A549 (cell line): ENCODE measurements around the gene HOXC11. TPM values are rescaled to one million over a fixed set of nuclear protein-coding genes. Genes with fewer than 3 reads are reported as not detected.

Experiments
- ATAC-seq, 2 experiments: fragments of 200-7000 bp in 1 of 2; fragments of >200 bp in 1 of 2; cut with Nextera tagmentation in 1 of 2; cut with Tn5 transposase in 1 of 2; 3 replicates each; pipeline versions ENCODE4 v1.8.0 to v1.9.1; 2018 to 2020; ENCODE audit warnings: mild to moderate bottlenecking in 1 of 2, moderate library complexity in 1 of 2
- CTCF ChIA-PET: fragments of 300-600 bp; sonication (Branson Sonifier 250); formaldehyde crosslinking; extraction: SDS; loops from one replicate; lab custom pipeline; 2021; ENCODE audit warnings: antibody characterized with exemption, inconsistent platforms; lab: Yijun Ruan, JAX
- POLR2A ChIA-PET: fragments of 350-600 bp; formaldehyde crosslinking; extraction: SDS; loops from one replicate; lab custom pipeline; 2021; ENCODE audit warnings: antibody characterized with exemption, inconsistent platforms; lab: Yijun Ruan, JAX
- DNase-seq, 2 experiments: peaks; one replicate each; pipeline versions ENCODE4 v3.0.0 to v3.0.0-alpha.2; 2011 to 2016; ENCODE audit warnings: low read depth in 1 of 2, low spot score in 1 of 2
- FAIRE-seq: peaks from 2 replicates; lab custom pipeline; 2011; peaks lifted over from hg19 to GRCh38; lab: Jason Lieb, UNC
- H3K27ac ChIP-seq, 2 experiments: fragments of >200 bp; sonication (Bioruptor Twin); formaldehyde crosslinking; 3 replicates each; pipeline ENCODE4 v1.5.1; 2016 to 2017
- H3K4me1 ChIP-seq: fragments of >200 bp; sonication (Bioruptor Twin); formaldehyde crosslinking; 3 replicates; pipeline ENCODE4 v1.6.1; 2016
- H3K4me2 ChIP-seq: fragments of >200 bp; sonication (Bioruptor Twin); formaldehyde crosslinking; 3 replicates; pipeline ENCODE4 v1.6.1; 2016
- H3K4me3 ChIP-seq: fragments of >200 bp; sonication (Bioruptor Twin); formaldehyde crosslinking; 3 replicates; pipeline ENCODE4 v1.5.1; 2016
- H3K9me3 ChIP-seq: fragments of >200 bp; sonication (Bioruptor Twin); formaldehyde crosslinking; 3 replicates; pipeline ENCODE4 v1.6.1; 2016
- BCL3 ChIP-seq: fragments of >200 bp; sonication (Bioruptor Twin); formaldehyde crosslinking; IDR thresholded peaks from 3 replicates; pipeline ENCODE4 v1.6.1; 2016
- CBX8 ChIP-seq: fragments of 200-600 bp; sonication (generic); IDR thresholded peaks from 2 replicates; pipeline ENCODE4 v1.6.1; 2016
- EHF ChIP-seq: fragments of 250-450 bp; sonication (Bioruptor Pico); IDR thresholded peaks from 2 replicates; pipeline ENCODE4 v1.5.0; 2020; ENCODE audit warnings: mild to moderate bottlenecking
- HOXB5 ChIP-seq: fragments of 250-450 bp; sonication (Bioruptor Pico); IDR thresholded peaks from 2 replicates; pipeline ENCODE4 v1.5.0; 2020; ENCODE audit warnings: mild to moderate bottlenecking, moderate library complexity
- JUN ChIP-seq, 2 experiments: fragments of >200 bp; sonication (Bioruptor Twin); formaldehyde crosslinking; IDR thresholded peaks; 2 replicates in 1 of 2; 3 replicates in 1 of 2; pipeline ENCODE4 v1.6.1; 2016 to 2017
- MAX ChIP-seq: IDR thresholded peaks from 2 replicates; pipeline ENCODE4 v1.6.1; 2012
- MYC ChIP-seq: IDR thresholded peaks from 2 replicates; pipeline ENCODE4 v1.6.1; 2012; ENCODE audit warnings: mild to moderate bottlenecking, inconsistent platforms, low read length, improper control_type of control experiment, borderline replicate concordance
- NPAS2 ChIP-seq: fragments of 250-450 bp; sonication (Bioruptor Pico); IDR thresholded peaks from 2 replicates; pipeline ENCODE4 v1.8.0; 2022; ENCODE audit warnings: mild to moderate bottlenecking, moderate library complexity, borderline replicate concordance
- NR3C1 ChIP-seq: fragments of >200 bp; sonication (Bioruptor Twin); formaldehyde crosslinking; IDR thresholded peaks from 3 replicates; pipeline ENCODE4 v1.6.1; 2017
- POLR2A ChIP-seq: IDR thresholded peaks from 2 replicates; pipeline ENCODE4 v1.6.1; 2012; ENCODE audit warnings: mild to moderate bottlenecking, low read length
- POLR2AphosphoS2 ChIP-seq: conservative IDR thresholded peaks from 2 replicates; pipeline ENCODE4 v1.6.1; 2012; ENCODE audit warnings: low read length, improper control_type of control experiment, inconsistent platforms
- RAD21 ChIP-seq, 2 experiments: fragments of >200 bp in 1 of 2; sonication (Bioruptor Twin) in 1 of 2; formaldehyde crosslinking in 1 of 2; IDR thresholded peaks in 1 of 2; conservative IDR thresholded peaks in 1 of 2; 2 replicates in 1 of 2; 3 replicates in 1 of 2; pipeline ENCODE4 v1.6.1; 2012 to 2018; ENCODE audit warnings: inconsistent platforms in 1 of 2
- TFCP2L1 ChIP-seq: fragments of 250-450 bp; sonication (Bioruptor Pico); IDR thresholded peaks from 2 replicates; pipeline ENCODE4 v1.5.0; 2021; ENCODE audit warnings: mild to moderate bottlenecking
- ZNF302 ChIP-seq: fragments of 250-450 bp; sonication (Bioruptor Pico); IDR thresholded peaks from 2 replicates; pipeline ENCODE4 v1.9.0; 2021; ENCODE audit warnings: inconsistent platforms, mild to moderate bottlenecking, moderate library complexity
- ZSCAN20 ChIP-seq: fragments of 250-450 bp; sonication (Bioruptor Pico); IDR thresholded peaks from 2 replicates; pipeline ENCODE4 v1.8.0; 2022; ENCODE audit warnings: mild to moderate bottlenecking, moderate library complexity
- WGBS: methylation state at CpG from one replicate; pipeline ENCODE4 v1.1.6; 2017; ENCODE audit errors: missing lambda C conversion rate; 5-methylcytosine and 5-hydroxymethylcytosine counted together
- polyA plus RNA-seq, 4 experiments: library from polyadenylated mRNA; depleted of rRNA in 3 of 4; stranded (reverse); fragments of >200 nt; fragmentation: RNase III in 1 of 4; extraction: RNeasy Plus Mini Kit Qiagen cat#74134 plus additional on column Dnase treatment in 1 of 4; gene quantifications; 2 replicates in 3 of 4; 3 replicates in 1 of 4; pipeline ENCODE4 v1.2.3, GENCODE V29; 2011 to 2017

HOXC11 gene
- polyA plus RNA-seq, 2 of the 4 experiments (the other 2 are of a cell fraction): 0.45 to 0.58 TPM

GRCh38 chr12:53995002-53995377 lies 22.1 kb downstream of the HOXC11 start:
- peaks cover 14% of the 10 kb centered on the region for H3K4me1 ChIP-seq
- no peak for FAIRE-seq
- no peak for TF ChIP-seq CBX8
- TF ChIP-seq JUN (IDR thresholded peaks at IDR 0.05): no peak
- no peak for TF ChIP-seq ZNF302
- no peak for TF ChIP-seq HOXB5 (CRISPR knock-in tag)
- no peak for TF ChIP-seq EHF
- no peak for TF ChIP-seq NPAS2 (CRISPR knock-in tag)
- TF ChIP-seq RAD21 (conservative IDR thresholded peaks at IDR 0.05 in 1 of 2, IDR thresholded peaks at IDR 0.05 in 1 of 2): no peak
- TF ChIP-seq NR3C1: no peak
- TF ChIP-seq, all 56 proteins: peak for 0
- ATAC-seq: no peak
- POLR2A ChIA-PET: interaction anchor here (0.6 to 1.1 kb wide), 3 partner anchors 10 to 57 kb away, joined by 3 to 4 read pairs (median 3); partner anchors contain the start of gene HOXC10
- no peaks in the 10 kb centered on the region for H3K9me3 ChIP-seq
- peak overlapping the region; percentile 37 for H3K4me3 ChIP-seq
- CTCF ChIA-PET: interaction anchor here (1.4 to 28.7 kb wide), 4 partner anchors 8 to 205 kb away, joined by 6 to 1074 read pairs (median 88); partner anchors contain the start of genes HOXC10 and SMUG1
- no peak for DNase-seq
- H3K27ac ChIP-seq: peak overlapping the region; percentile 78 to 89
- 84% methylated on average over 17 of the region's 17 CpGs for WGBS
- H3K4me2 ChIP-seq: peak overlapping the region; percentile 50

GRCh38 chr12:53995378-53996239 lies 22.7 kb downstream of the HOXC11 start:
- DNase-seq (peak in 1 of 2 experiments; percentile 58), ATAC-seq (peak; percentile 58 to 67), FAIRE-seq (no peak)
- CTCF ChIA-PET: interaction anchor here (0.7 to 28.7 kb wide), 6 partner anchors 8 to 293 kb away, joined by 3 to 1074 read pairs (median 6); partner anchors contain the start of genes HOXC10, HOXC5 and SMUG1
- POLR2A ChIA-PET: interaction anchor here (0.6 to 1.1 kb wide), 3 partner anchors 11 to 211 kb away, joined by 3 to 4 read pairs (median 4); partner anchors contain the start of gene HOXC10
- H3K4me2 ChIP-seq: peak overlapping the region; percentile 50
- H3K27ac ChIP-seq: peak overlapping the region; percentile 78 to 89
- TF ChIP-seq JUN (IDR thresholded peaks at IDR 0.05) (peak in 1 of 2 experiments; percentile 60; a peak in 3 of 5 replicates), POLR2AphosphoS2 (no peak), ZSCAN20 (no peak), MAX (0 out of 2 replicates have a peak, but pooled peaks have one; percentile 32), BCL3 (0 out of 3 replicates have a peak, but pooled peaks have one; percentile 3), TFCP2L1 (no peak), POLR2A (peak; percentile 44), EHF (no peak)
- no peaks in the 10 kb centered on the region for H3K9me3 ChIP-seq
- peaks cover 8% of the 10 kb centered on the region for H3K4me1 ChIP-seq
- peak overlapping the region; percentile 37 for H3K4me3 ChIP-seq
- 61% methylated on average over 47 of the region's 48 CpGs for WGBS

- H3K27ac ChIP-seq: peak overlapping the region; percentile 78 to 89
- H3K4me3 ChIP-seq: peak overlapping the region; percentile 37
- ChIA-PET CTCF (interaction anchor here (0.7 to 28.7 kb wide), 8 partner anchors 7 to 294 kb away, joined by 3 to 1074 read pairs (median 6); partner anchors contain the start of genes HOXC10, HOXC5 and SMUG1), POLR2A (no interaction called here)
- WGBS: 83% methylated on average over 26 of the region's 29 CpGs
- no peaks in the 10 kb centered on the region for H3K9me3 ChIP-seq
- peaks cover 14% of the 10 kb centered on the region for H3K4me1 ChIP-seq
- ATAC-seq: no peak
- H3K4me2 ChIP-seq: peak overlapping the region; percentile 50
- FAIRE-seq: no peak
- no peak for DNase-seq
- no peak for TF ChIP-seq MYC
- TF ChIP-seq EHF: no peak
- TF ChIP-seq BCL3: 0 out of 3 replicates have a peak, but pooled peaks have one; percentile 4
Measured at GRCh38 chr12:53996240-53997203, 23.6 kb downstream of the HOXC11 start.
